ACHN (cell line): ENCODE measurements around the gene SCN8A.
A peak's percentile ranks its signal among the peaks of the same experiment; 100 is the strongest.

Experiments
- DNase-seq: peaks from one replicate; pipeline ENCODE4 v3.0.0-alpha.2; 2015
- in situ Hi-C: cut with HindIII; loops from 2 replicates; pipeline ENCODE4 v1.10.0; 2017; ENCODE audit warnings: low sequenced_read_pairs, low pct_ligation_motif_present, low pct_unique_long_range_greater_than_20kb

SCN8A gene

GRCh38 chr12:51746416-51746815, 155.4 kb downstream of the SCN8A start:
- DNase-seq = no peak
- in situ Hi-C loops = no loop called here

DNA sequence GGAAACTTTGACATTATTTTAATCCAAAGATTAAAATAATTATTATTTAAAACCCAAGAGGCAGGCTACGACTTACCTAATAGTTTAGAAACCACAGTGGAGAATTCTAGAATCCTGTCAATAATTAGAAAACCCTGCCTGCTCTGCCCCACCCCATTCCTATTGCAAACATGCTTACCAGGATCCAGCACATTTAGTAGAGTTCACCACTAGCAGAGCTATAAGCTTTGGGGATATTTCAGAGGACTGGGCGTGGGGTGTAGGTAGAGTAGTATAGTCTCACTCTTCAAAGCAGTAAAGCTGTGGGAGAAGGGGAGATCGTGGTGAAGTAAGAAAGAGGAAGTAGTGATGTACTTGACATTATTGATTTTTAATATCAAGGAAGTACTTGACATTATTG, 157.2 kb downstream of the SCN8A start:
- in situ Hi-C loops = no loop called here
- DNase-seq = no peak

- DNase-seq = no peak
These were observed 158.4 kb downstream of the SCN8A start for GRCh38 chr12:51749206-51749985.

GRCh38 chr12:51749986-51750317, 158.9 kb downstream of the SCN8A start:
- in situ Hi-C loops = no loop called here
- no peak for DNase-seq

More at GRCh38 chr12:51749206-51749985, 158.4 kb downstream of the SCN8A start:
- in situ Hi-C loops = no loop called here

DNA sequence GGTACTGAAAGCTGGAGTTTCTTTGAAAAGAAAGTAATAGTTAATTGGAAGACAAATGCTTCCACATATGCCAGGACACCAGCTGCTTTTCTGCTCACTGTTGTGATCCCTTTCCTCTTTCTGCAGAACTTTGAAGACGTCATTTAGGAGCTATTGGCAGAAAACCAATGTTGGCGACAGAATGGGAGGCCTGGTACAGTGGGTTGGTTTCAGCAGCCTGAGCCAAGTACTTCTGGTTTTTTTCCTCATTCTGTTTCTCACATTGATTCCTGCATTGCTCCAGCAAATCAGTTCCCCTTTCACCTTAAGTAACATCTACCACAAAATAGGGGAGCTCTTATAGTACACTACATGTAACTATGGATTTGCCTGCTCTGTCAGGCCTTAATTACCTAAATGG, 160.6 kb downstream of the SCN8A start:
- no peak for DNase-seq
- in situ Hi-C loops = no loop called here

DNA sequence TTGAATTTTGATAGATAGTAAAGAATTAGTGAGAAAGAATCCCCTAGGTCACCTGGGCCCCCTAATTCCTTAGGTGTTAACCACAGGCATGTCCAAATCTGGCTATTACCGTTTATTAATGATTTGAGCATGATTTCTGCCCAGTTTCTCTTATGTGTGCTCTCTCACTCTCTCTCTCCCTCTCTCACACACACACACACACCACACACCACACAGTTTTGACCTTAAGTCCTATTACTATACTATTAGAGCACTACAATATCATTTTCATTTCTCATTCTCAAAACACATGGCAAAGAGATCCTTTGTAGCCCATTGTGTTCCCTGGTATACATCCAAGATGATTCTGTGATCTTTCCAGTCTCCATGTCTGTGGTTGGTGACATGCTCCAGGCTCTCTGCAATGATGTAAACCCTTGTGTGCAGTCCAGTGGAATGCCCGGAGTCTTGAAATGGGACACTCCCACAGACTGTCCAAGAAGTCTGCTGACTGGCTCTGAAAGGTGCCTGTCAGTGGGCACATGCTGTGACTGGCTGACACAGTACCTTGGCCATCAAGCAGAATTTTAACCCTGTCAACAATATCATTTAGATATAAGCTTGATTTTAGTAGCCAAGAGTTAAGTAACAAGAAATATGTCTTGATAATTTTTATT, 161.3 kb downstream of the SCN8A start:
- DNase-seq = peak; percentile 91
- in situ Hi-C loops = no loop called here

GRCh38 chr12:51753980-51754675, 163.1 kb downstream of the SCN8A start:
- no peak for DNase-seq
- in situ Hi-C loops = no loop called here

DNA sequence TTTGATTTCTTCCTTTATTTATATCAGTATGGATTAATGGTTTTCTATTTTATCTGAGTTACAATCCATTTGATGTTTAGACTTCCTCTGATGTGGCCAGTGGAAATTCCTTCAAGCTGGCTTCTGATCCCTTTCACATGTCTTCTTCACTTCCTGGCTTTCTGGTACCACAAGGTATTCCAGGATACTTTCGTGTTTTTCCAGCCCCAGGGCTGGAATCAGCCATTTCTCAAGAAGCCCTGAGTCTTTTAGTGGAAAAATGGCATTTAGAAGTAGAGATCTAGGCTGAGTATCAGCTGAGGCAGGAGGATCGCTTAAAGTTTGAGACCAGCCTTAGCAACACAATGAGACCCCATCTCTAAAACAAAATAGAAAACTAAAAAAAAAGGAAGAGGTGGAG, 164.2 kb downstream of the SCN8A start:
- no peak for DNase-seq
- in situ Hi-C loops = no loop called here

- in situ Hi-C loops = no loop called here
- no peak for DNase-seq
These were observed 168.1 kb downstream of the SCN8A start for GRCh38 chr12:51759175-51759574.

- no peak for DNase-seq
- in situ Hi-C loops = no loop called here
These were observed 168.7 kb downstream of the SCN8A start for GRCh38 chr12:51759695-51760094.

DNA sequence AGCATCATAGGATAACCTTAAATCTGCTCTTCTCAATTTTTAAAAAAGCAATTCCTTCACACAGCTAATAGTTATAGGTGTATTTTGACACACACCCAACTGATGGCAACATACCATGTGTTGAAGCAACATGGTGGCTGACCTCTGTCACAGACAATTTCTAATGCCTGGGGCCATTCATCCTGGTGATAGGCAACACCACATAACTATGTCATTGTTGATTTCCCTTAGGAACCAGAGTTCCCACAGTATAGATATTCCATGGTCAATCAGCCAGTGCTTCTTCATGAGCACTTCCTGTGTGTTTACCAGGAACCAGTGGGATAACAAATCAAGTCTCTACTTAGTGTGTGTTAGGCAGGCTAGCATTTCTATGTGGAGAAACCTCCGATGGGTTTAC, 169.2 kb downstream of the SCN8A start:
- in situ Hi-C loops = no loop called here
- no peak for DNase-seq

DNA sequence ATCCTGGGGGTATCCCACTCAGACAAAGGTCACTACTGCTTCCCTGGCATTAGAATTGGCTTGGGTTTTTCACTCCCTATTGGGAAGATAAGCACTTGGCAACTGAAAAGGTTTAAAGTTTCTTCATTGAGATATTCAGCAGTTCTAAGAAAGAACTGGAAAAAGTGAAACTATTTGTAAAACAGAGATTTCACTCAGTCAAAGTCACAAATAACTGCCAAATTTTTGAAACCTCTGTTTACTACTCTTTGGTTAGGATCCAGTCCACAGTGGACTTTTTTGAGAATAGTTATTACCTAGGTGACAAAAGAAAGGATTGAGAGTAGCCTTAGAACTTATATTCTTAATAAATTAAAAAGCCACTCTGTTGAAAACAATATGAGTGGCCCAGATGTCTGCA, 172.7 kb downstream of the SCN8A start:
- DNase-seq = no peak
- in situ Hi-C loops = no loop called here

GRCh38 chr12:51766067-51766676, 175.1 kb downstream of the SCN8A start:
- DNase-seq = no peak
- in situ Hi-C loops = no loop called here

- DNase-seq = no peak
- in situ Hi-C loops = no loop called here
These were observed 180.0 kb downstream of the SCN8A start for GRCh38 chr12:51771008-51771407.

GRCh38 chr12:51773145-51773869, 182.3 kb downstream of the SCN8A start:
- DNase-seq = peak; percentile 77

GRCh38 chr12:51774933-51775332, 183.9 kb downstream of the SCN8A start:
- no peak for DNase-seq
- in situ Hi-C loops = no loop called here

More at GRCh38 chr12:51773145-51773869, 182.3 kb downstream of the SCN8A start:
- in situ Hi-C loops = no loop called here

DNA sequence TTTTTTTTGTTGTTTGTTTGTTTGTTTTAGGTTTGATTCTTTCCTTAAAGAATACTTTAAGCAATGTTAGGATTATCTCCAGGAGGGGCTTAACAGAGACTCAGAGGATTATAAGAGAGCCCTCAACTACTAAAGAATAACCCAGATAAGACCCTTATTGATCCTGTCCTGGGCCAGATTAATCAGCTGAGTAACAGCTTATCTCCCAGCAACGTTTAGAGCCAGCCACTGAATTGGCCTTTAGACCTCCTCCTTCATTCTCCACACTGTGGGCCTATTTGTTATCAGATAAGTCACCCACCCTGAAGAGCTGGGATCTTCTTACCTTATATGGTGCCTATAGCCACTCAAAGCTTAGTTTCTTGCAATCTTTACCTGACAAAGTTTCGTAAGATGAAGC, 186.4 kb downstream of the SCN8A start:
- DNase-seq = no peak

GRCh38 chr12:51777973-51778372, 186.9 kb downstream of the SCN8A start:
- in situ Hi-C loops = no loop called here

More for the DNA sequence above, 186.4 kb downstream of the SCN8A start:
- in situ Hi-C loops = no loop called here

GRCh38 chr12:51779876-51780275, 188.8 kb downstream of the SCN8A start:
- in situ Hi-C loops = no loop called here
- no peak for DNase-seq

More at GRCh38 chr12:51777973-51778372, 186.9 kb downstream of the SCN8A start:
- DNase-seq = no peak
